H9 (cell line): ENCODE results near the gene CDH23. TPM values are rescaled to one million over a fixed set of nuclear protein-coding genes. Genes with fewer than 3 reads are reported as not detected.

Source experiments
- DNase-seq: peaks from one replicate; pipeline ENCODE4 v3.0.0-alpha.2; 2017
- H2AFZ ChIP-seq: one replicate; pipeline ENCODE4 v1.6.1; 2013; ENCODE audit warnings: mild to moderate bottlenecking, low read length, control low read depth, moderate library complexity
- H2AK5ac ChIP-seq: 2 replicates; pipeline ENCODE4 v1.6.1; 2013; ENCODE audit warnings: low read length, control low read depth, mixed read lengths; ENCODE audit not compliant: insufficient read length
- H2BK120ac ChIP-seq: one replicate; pipeline ENCODE4 v1.6.1; 2013; ENCODE audit warnings: low read depth, mild to moderate bottlenecking, low read length, control low read depth, inconsistent platforms; ENCODE audit not compliant: poor library complexity, severe bottlenecking
- H2BK12ac ChIP-seq: 2 replicates; pipeline ENCODE4 v1.6.1; 2013; ENCODE audit warnings: low read length, control low read depth, mixed read lengths, low read depth; ENCODE audit not compliant: insufficient read length
- H2BK15ac ChIP-seq: 2 replicates; pipeline ENCODE4 v1.6.1; 2013; ENCODE audit warnings: low read depth, low read length, control low read depth
- H2BK20ac ChIP-seq: one replicate; pipeline ENCODE4 v1.6.1; 2013; ENCODE audit warnings: low read depth, mild to moderate bottlenecking, low read length, control low read depth, inconsistent platforms; ENCODE audit not compliant: poor library complexity, severe bottlenecking
- H2BK5ac ChIP-seq: 2 replicates; pipeline ENCODE4 v1.6.1; 2013; ENCODE audit warnings: low read length, control low read depth, mixed read lengths; ENCODE audit not compliant: insufficient read length
- H3K14ac ChIP-seq: 2 replicates; pipeline ENCODE4 v1.6.1; 2013; ENCODE audit warnings: low read length, control low read depth; ENCODE audit not compliant: insufficient read depth
- H3K18ac ChIP-seq: 2 replicates; pipeline ENCODE4 v1.6.1; 2013; ENCODE audit warnings: low read depth, mild to moderate bottlenecking, mixed read lengths, low read length, control low read depth; ENCODE audit not compliant: insufficient read length
- H3K23ac ChIP-seq: 2 replicates; pipeline ENCODE4 v1.6.1; 2013; ENCODE audit warnings: low read length, control low read depth, mixed read lengths, low read depth; ENCODE audit not compliant: insufficient read length
- H3K23me2 ChIP-seq: 2 replicates; pipeline ENCODE4 v1.6.1; 2013; ENCODE audit warnings: low read depth, mild to moderate bottlenecking, mixed read lengths, low read length, control low read depth; ENCODE audit not compliant: insufficient read length, poor library complexity, severe bottlenecking
- H3K27ac ChIP-seq: 2 replicates; pipeline ENCODE4 v1.5.1; 2013; ENCODE audit warnings: low read length, control low read depth, mixed read lengths, low read depth; ENCODE audit not compliant: insufficient read length
- H3K27me3 ChIP-seq: 2 replicates; pipeline ENCODE4 v1.6.1; 2013; ENCODE audit warnings: low read length, control low read depth, inconsistent platforms; ENCODE audit not compliant: insufficient read depth
- H3K4ac ChIP-seq: 2 replicates; pipeline ENCODE4 v1.6.1; 2013; ENCODE audit warnings: low read depth, mild to moderate bottlenecking, control low read depth, inconsistent platforms, low read length, moderate library complexity
- H3K4me1 ChIP-seq: 2 replicates; pipeline ENCODE4 v1.6.1; 2013; ENCODE audit warnings: low read length, control low read depth, inconsistent platforms; ENCODE audit not compliant: insufficient read depth
- H3K4me2 ChIP-seq: 2 replicates; pipeline ENCODE4 v1.6.1; 2013; ENCODE audit warnings: low read length, control low read depth, mixed read lengths; ENCODE audit not compliant: insufficient read length, insufficient read depth
- H3K56ac ChIP-seq: 2 replicates; pipeline ENCODE4 v1.6.1; 2013; ENCODE audit warnings: low read depth, mild to moderate bottlenecking, mixed read lengths, low read length, control low read depth; ENCODE audit not compliant: insufficient read length
- H3K79me1 ChIP-seq: 2 replicates; pipeline ENCODE4 v1.6.1; 2013; ENCODE audit warnings: low read depth, mild to moderate bottlenecking, moderate library complexity, low read length, control low read depth, inconsistent platforms; ENCODE audit not compliant: insufficient read depth, poor library complexity, severe bottlenecking
- H3K79me2 ChIP-seq: 2 replicates; pipeline ENCODE4 v1.6.1; 2013; ENCODE audit warnings: low read length, control low read depth, inconsistent platforms; ENCODE audit not compliant: insufficient read depth
- H3K9ac ChIP-seq: 2 replicates; pipeline ENCODE4 v1.6.1; 2013; ENCODE audit warnings: low read length, control low read depth, mixed read lengths; ENCODE audit not compliant: insufficient read length; ENCODE audit errors: extremely low read depth
- H3K9me3 ChIP-seq: one replicate; pipeline ENCODE4 v1.6.1; 2013; ENCODE audit warnings: low read depth, low read length, inconsistent platforms; ENCODE audit not compliant: control insufficient read depth
- H3T11ph ChIP-seq: one replicate; pipeline ENCODE4 v1.6.1; 2013; ENCODE audit warnings: mild to moderate bottlenecking, low read length, control low read depth, inconsistent platforms
- H4K20me1 ChIP-seq: one replicate; pipeline ENCODE4 v1.6.1; 2013; ENCODE audit not compliant: control insufficient read depth, insufficient read length, insufficient read depth
- H4K5ac ChIP-seq: 2 replicates; pipeline ENCODE4 v1.6.1; 2013; ENCODE audit warnings: low read depth, mild to moderate bottlenecking, mixed read lengths, low read length, control low read depth; ENCODE audit not compliant: insufficient read length
- H4K8ac ChIP-seq: replicated peaks from 2 replicates; pipeline ENCODE4 v1.6.1; 2013; ENCODE audit warnings: low read length, control low read depth, mixed read lengths, low read depth; ENCODE audit not compliant: insufficient read length
- H4K91ac ChIP-seq: 2 replicates; pipeline ENCODE4 v1.6.1; 2013; ENCODE audit warnings: low read depth, mild to moderate bottlenecking, moderate library complexity, mixed read lengths, low read length, control low read depth; ENCODE audit not compliant: insufficient read length
- H3K27ac Mint-ChIP-seq, 3 experiments: 2 replicates in 2 of 3; 3 replicates in 1 of 3; pipeline ENCODE4 v1.8.0; 2020 to 2021; ENCODE audit warnings: mixed read lengths in 3 of 3, mild to moderate bottlenecking in 1 of 3, moderate library complexity in 1 of 3
- H3K27me3 Mint-ChIP-seq: 2 replicates; pipeline ENCODE4 v1.8.0; 2021; ENCODE audit warnings: low read depth, mild to moderate bottlenecking, moderate library complexity, mixed read lengths
- H3K36me3 Mint-ChIP-seq, 3 experiments: 2 replicates in 2 of 3; 3 replicates in 1 of 3; pipeline ENCODE4 v1.8.0; 2020 to 2021; ENCODE audit warnings: low read depth in 3 of 3, mixed read lengths in 3 of 3; ENCODE audit not compliant: insufficient read depth in 1 of 3
- H3K4me1 Mint-ChIP-seq, 2 experiments: 2 replicates each; pipeline ENCODE4 v1.8.0; 2020; ENCODE audit warnings: mixed read lengths in 2 of 2
- H3K4me3 Mint-ChIP-seq, 2 experiments: 2 replicates in 1 of 2; 3 replicates in 1 of 2; pipeline ENCODE4 v1.8.0; 2020 to 2021; ENCODE audit warnings: mild to moderate bottlenecking in 2 of 2, mixed read lengths in 2 of 2, moderate library complexity in 1 of 2
- H3K9me3 Mint-ChIP-seq, 2 experiments: 2 replicates in 1 of 2; 3 replicates in 1 of 2; pipeline ENCODE4 v1.8.0; 2020; ENCODE audit warnings: mild to moderate bottlenecking in 2 of 2, mixed read lengths in 2 of 2, moderate library complexity in 1 of 2
- WGBS: extraction: QIAGEN DNeasy Blood & Tissue Kit; methylation state at CpG from one replicate; pipeline ENCODE4 v1.1.7; 2013; ENCODE audit warnings: missing lambda C conversion rate, low lambda C conversion rate, mixed read lengths; ENCODE audit not compliant: insufficient read length; ENCODE audit errors: extremely low coverage; 5-methylcytosine and 5-hydroxymethylcytosine counted together
- total RNA-seq: library from RNA; stranded (reverse); gene quantifications from 2 replicates; pipeline ENCODE4 v1.2.1, GENCODE V29; 2021
- TF ChIP-seq, protein P1 (sequence below): fragments of 200-600 bp; sonication (generic); conservative IDR thresholded peaks from 3 replicates; pipeline ENCODE4 v1.8.0; 2021; ENCODE audit warnings: antibody characterized with exemption, mild to moderate bottlenecking

Gene CDH23
- total RNA-seq, 1 experiment from 2014 or later, result 2.1 TPM

GRCh38 chr10:71461457-71461856 is 64.7 kb downstream of the CDH23 start:
- Mint-ChIP-seq H3K4me1 (peaks cover 0 to 3% of the 10 kb centered on the region in 2 experiments; a peak in 1 of 4 replicates), H3K4me3 (no peak overlapping the region), H3K27ac (no peak overlapping the region; a peak in 1 of 7 replicates), H3K36me3 (no peaks in the 10 kb centered on the region), H3K9me3 (no peaks in the 10 kb centered on the region), H3K27me3 (peaks cover 3% of the 10 kb centered on the region)
- Histone ChIP-seq H3K14ac (no peak overlapping the region), H3K4me1 (no peaks in the 10 kb centered on the region), H4K5ac (no peak overlapping the region), H3K23ac (no peak overlapping the region), H3K56ac (no peak overlapping the region), H3K27me3 (no peaks in the 10 kb centered on the region), H4K8ac (no peak overlapping the region), H3K27ac (no peak overlapping the region), H3K79me1 (no peaks in the 10 kb centered on the region), H3K4me2 (no peak overlapping the region), H3T11ph (no peak overlapping the region), H3K79me2 (no peaks in the 10 kb centered on the region), H4K20me1 (no peaks in the 10 kb centered on the region), H2BK15ac (no peak overlapping the region), H3K23me2 (no peaks in the 10 kb centered on the region), H2BK5ac (no peak overlapping the region), H3K9ac (no peak overlapping the region), H2AK5ac (no peak overlapping the region), H2BK20ac (no peak overlapping the region), H3K9me3 (no peaks in the 10 kb centered on the region), H4K91ac (no peak overlapping the region), H2BK12ac (no peak overlapping the region), H3K18ac (no peak overlapping the region), H2AFZ (no peak overlapping the region), H3K4ac (no peak overlapping the region), H2BK120ac (no peak overlapping the region)
- TF ChIP-seq, protein P1, sequence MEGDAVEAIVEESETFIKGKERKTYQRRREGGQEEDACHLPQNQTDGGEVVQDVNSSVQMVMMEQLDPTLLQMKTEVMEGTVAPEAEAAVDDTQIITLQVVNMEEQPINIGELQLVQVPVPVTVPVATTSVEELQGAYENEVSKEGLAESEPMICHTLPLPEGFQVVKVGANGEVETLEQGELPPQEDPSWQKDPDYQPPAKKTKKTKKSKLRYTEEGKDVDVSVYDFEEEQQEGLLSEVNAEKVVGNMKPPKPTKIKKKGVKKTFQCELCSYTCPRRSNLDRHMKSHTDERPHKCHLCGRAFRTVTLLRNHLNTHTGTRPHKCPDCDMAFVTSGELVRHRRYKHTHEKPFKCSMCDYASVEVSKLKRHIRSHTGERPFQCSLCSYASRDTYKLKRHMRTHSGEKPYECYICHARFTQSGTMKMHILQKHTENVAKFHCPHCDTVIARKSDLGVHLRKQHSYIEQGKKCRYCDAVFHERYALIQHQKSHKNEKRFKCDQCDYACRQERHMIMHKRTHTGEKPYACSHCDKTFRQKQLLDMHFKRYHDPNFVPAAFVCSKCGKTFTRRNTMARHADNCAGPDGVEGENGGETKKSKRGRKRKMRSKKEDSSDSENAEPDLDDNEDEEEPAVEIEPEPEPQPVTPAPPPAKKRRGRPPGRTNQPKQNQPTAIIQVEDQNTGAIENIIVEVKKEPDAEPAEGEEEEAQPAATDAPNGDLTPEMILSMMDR, result no peak
- no peak for DNase-seq
- WGBS, result no CpG with 5 or more reads among the region's 13 CpGs
